ENCODE results near the gene KIF18B.

KIF18B gene

DNA sequence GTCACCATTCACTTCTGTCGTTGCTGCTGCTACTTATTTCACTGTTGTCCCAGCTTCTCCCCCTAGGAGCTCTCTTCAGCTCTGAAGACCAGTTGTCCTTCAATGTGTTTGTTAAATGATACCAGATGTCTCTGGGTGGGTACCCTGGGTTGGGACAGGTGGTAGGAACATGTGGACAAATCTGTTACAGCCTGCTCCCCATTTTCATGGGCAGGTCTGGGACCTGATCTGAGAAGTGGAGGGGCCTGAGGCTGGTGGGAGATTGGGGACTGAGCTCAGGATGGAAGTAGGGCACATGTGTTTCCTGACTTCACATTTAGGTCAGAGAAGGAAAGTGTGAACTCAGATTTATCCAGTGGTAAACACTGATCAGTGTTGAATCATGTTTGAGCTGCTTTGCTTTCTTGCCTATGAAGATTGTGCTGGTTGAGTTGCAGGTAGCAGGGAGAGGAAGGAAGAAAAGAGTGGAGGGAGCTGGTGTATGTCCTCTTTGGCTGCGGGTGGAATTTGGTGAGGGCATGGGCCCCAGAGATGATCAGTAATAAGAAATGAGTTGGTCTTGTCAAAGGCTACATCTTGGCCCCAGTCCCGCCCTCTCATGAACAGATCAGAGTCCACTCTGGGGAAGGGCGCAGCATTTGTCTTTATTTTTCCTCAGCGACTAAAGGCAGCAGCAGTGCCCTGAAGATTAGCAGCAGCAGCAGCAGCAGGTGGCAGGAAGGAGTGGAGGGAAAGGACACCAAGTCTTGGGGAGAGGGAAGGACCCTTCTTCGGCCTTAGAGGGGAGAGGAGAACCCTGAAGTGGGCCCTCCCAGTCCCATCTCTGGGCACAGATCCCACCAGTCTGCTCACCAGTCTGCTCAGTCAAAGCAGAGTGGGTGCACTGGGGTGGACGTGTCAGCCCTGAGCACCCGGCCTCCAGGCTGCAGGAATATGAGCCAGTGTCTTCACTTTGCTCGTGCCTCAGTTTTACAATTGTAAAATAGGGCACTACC, 42.3 kb downstream of the KIF18B start:
- DNase-seq (ENCODE audit: low read depth): no peak

DNA sequence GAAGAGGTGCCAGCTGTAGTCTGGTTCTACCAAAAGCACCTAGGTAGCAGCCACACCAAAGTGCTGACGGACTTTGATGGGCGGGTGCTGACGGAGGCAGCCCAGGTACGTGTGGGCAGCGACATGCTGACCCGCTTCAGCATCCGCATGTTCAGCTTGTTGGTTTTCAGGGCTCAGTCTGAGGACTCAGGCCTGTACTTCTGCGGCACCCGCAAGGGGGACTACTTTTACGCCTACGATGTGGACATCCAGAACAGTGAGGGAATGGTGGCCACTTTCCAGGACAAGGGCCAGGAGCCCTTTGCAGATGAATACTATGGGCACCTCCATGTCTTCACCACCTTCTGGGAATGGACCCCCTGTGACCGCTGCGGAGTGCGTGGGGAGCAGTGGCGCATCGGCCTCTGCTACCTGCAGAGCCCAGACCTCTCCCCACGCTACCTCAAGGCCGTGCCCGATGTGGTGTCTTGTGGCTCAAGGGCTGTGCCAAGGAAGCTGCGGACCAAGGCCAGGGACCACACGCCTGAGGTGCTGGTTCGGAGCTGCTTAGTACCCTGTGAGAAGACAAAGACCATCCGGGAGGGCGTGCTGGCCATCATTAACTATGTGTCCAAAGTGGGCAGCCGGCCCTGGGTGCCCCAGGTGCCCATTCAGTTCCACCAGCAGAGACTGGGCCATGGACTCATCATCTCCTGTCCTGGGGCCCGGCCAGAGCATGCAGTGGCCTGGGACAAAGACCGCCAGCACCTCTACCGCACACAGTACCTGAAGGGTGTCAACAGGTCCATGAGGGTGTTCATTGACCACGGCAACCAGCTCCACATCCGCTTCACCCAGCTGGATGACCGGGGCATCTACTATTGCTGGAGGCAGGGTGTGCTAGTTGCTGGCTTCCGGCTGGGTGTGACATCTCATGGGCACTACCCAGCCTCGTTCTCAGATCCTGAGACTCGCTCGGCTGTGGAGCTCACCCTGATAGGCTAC, 43.3 kb downstream of the KIF18B start:
- no peak for DNase-seq (ENCODE audit: low read depth)

GRCh38 chr17:44903012-44903685, 44.4 kb downstream of the KIF18B start:
- no peak for DNase-seq (ENCODE audit: low read depth)

DNA sequence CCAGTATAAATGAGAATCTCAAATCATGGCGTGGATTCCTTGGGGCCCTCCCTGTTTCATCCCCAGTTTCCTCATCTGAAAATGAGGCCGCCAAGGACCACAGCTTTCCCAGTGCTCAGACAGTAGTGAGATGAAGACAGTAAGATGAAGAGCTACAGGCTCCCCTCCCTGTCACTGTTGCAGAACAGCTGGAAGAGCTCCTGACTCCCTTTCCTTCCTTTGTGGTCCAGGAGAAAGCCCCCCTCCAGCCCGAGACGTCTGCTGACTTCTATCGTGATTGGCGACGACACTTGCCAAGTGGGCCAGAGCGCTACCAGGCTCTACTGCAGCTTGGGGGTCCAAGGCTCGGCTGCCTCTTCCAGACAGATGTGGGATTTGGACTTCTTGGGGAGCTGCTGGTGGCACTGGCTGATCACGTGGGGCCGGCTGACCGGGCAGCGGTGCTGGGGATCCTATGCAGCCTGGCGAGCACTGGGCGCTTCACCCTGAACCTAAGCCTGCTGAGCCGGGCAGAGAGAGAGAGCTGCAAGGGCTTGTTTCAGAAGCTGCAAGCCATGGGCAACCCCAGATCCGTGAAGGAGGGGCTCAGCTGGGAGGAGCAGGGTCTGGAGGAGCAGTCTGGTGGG, 45.3 kb downstream of the KIF18B start:
- no peak for DNase-seq (ENCODE audit: low read depth)

GRCh38 chr17:44901411-44901921, 46.1 kb downstream of the KIF18B start:
- no peak for DNase-seq (ENCODE audit: low read depth)

DNA sequence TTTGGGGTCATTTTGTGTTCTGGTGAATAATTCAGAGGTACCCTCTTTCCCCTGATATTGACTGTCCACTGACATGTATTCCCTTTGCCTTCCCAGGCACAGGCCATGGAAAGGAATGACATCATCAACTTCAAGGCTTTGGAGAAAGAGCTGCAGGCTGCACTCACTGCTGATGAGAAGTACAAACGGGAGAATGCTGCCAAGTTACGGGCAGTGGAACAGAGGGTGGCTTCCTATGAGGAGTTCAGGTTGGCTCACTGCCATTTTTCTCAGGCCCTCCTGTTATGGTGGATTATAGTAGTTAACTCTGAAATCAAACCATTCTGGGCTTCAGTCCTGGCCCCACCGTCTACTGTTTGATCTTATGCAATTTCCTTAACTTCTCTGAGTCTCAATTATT, 46.7 kb downstream of the KIF18B start:
- no peak for DNase-seq (ENCODE audit: low read depth)

GRCh38 chr17:44899074-44899782, 48.3 kb downstream of the KIF18B start, which contains the start of gene EFTUD2:
Gene EFTUD2, minus strand, starts transcription at chr17:44899445. Its CDS starts 4,924 bp downstream, at chr17:44894521.
- DNase-seq (ENCODE audit: low read depth): peak; percentile 63

DNA sequence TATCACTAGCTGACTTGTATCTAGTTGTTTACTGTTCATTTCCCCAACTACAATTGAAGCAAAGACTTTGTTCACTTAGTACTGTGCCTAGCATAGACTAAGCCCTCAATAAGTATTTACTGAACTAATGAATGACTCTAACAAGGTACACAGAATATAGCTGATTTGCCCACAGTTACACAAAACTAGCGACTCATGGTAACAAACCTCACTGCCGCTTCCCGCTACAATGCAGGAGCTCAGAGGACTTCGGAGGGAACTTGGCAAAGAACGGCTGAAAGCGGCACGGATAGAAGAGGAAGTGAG, 48.9 kb downstream of the KIF18B start:
- no peak for DNase-seq (ENCODE audit: low read depth)

DNA sequence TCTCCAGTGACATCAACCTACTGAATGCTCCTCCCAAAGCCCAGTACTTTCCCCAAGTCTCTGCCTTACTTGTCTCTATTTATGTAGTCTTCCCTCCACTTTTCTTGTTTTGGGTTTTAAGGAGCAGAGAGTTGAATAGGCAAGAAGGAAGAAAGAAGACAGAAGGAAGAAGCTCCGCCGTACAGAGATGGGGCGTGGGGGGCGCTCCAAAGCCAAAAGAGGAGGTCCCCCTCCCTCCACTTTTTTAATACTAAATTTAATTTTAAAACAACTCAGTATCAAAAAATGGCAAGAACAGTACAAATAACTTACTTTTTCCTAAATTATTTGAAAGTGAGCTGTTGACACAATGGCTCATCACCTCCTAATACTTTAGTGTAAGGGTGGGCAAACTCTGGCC, 52.9 kb downstream of the KIF18B start:
- DNase-seq (ENCODE audit: low read depth): no peak

DNA sequence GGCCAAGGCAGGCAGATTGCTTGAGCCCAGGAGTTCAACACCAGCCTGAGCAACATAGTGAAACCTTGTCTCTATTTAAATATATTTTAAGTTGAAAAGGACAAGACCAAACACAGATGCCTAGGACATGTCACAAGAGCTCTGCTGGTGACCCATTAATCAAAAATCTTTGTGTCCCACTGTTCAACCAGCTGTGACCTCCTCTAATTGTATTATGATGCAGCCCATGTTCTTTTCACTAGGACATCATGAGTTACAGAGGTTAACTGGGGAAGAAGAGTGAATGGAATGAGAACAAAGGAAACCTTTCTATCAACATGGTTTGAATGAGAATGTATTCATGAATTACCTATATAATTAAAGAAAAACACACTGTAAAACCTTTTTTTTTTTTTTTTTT, 55.3 kb downstream of the KIF18B start:
- no peak for DNase-seq (ENCODE audit: low read depth)

DNA sequence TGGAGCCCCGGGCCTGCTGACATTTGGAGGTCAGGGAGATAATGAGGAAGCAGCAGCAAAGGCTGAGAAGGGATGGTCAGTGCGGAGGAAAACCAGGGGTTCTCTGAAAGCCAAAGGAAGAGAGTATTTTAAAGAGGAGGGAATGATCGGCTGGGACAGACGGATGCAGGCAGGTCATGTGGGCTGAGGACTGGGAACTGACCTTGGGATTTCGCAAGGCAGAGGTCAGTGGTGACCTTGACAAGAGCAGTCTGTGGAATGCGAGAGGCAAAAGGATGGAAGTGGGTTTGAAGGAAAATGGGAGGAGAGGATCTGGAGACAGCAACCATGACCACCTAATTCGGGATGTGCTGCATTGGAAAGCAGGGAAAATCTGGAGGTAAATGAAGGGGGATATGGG, 58.6 kb downstream of the KIF18B start:
- DNase-seq (ENCODE audit: low read depth): no peak

- DNase-seq (ENCODE audit: low read depth): no peak
Observed at GRCh38 chr17:44887971-44888954, 59.3 kb downstream of the KIF18B start.

- DNase-seq (ENCODE audit: low read depth): no peak
Observed at GRCh38 chr17:44887016-44887415, 60.6 kb downstream of the KIF18B start.

DNA sequence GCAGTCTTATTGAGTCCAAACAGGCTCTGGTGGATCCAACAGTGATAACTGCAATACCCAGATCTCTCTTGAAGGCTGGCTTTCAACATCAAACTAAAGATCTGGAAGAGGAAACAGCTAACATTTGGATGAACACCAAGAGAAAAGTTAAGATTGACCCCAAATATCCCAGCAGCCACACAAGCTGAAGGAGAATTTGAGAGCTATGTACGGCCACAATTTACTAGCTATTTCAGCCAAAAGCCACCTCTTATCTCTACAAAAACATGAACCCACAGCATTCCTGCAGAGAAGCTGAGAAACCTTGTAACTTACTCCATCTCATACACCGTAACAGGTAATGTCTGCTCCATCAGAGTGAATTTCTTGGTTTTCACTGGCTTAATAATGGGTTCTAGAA, 62.6 kb downstream of the KIF18B start:
- no peak for DNase-seq (ENCODE audit: low read depth)

DNA sequence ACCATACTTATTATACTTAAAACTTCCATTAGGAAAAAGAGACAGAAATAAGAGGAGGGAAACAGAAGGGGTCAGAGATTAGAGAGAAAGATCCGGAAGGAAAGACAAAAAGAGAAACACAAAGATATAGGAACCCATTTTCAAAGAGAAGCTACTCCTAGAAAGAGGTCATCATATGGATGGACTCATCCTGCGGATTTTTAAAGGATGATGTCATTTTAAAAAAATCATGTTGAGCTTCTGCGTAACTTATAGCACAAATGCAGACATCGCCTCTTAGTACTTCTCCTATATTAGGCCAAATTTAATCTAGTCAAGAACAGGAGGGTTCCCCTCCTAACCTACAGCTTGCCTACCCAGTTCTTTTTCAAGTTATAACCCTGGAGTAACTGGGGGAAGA, 66.4 kb downstream of the KIF18B start:
- DNase-seq (ENCODE audit: low read depth): no peak

DNA sequence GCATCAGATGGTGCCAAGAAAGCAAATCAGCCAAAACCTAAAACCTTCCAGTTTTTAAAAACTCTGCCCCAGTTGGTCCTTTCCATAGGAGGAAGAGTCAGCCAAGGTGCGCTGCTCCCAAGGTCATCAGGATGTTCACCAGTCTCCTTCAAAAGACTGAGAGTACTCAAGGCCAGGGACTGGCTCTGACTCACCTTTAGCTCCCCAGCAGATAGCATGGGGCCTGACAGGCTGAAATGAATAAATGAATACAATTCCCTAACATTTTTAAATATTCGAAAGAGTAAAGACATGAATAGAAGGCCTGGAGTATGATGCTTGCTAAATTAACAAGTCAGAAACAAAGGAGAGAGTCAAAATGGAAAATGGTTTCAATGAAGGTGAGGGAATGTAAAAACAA, 67.5 kb downstream of the KIF18B start:
- DNase-seq (ENCODE audit: low read depth): no peak

DNA sequence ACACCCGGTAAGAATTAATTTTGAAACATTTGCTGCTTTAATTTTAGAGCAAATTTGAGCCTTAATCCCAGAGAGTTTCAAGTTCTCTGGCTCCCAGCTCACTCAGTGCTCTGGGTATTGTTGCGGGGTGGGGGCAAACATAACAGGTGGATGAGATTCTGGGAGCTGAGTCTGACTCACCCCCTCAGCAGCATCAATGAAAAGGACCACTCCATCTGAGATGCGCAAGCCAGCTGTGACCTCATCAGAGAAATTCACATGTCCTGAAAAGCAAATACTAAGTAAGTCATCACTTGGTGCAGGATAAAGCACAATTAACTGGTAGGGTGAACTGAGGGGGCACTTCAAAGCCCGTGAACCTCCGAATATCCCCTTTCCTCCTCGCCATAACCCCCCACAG, 68.2 kb downstream of the KIF18B start:
- DNase-seq (ENCODE audit: low read depth): no peak

DNA sequence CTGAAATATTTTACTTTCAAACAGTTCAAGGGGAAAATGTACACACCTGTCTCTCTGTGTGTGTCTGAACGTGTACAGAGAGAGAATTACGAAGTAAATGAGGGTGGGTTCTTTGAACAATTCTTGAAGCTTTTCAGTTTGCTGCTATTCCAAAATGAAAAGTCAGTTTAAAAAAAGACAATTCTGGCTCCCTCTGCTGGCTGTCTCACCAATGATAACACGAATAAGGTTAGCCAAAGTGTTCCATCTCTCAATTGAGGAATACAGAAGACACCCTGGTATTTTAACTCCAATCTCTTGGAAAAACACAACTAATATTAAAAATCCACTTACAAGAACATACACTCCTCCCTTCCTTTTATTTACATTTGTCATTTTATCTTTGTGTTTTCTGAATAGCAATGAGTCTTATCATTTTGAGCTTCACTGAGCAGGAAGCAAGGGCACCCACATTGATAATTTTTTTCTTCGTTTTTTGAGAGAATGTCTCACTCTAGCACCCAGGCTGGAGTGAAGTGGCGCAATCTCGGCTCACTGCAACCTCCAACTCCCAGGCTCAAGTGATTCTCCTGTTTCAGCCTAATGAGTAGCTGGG, 68.8 kb downstream of the KIF18B start:
- no peak for DNase-seq (ENCODE audit: low read depth)

GRCh38 chr17:44877121-44877520, 70.5 kb downstream of the KIF18B start:
- DNase-seq (ENCODE audit: low read depth): no peak

All from HS-5 (cell line).